CD4-positive, alpha-beta T cell treated with Interleukin-6 for 4 hours (primary cell): ENCODE measurements around the gene RAX.
A peak's percentile ranks its signal among the peaks of the same experiment; 100 is the strongest.

Experiments
- DNase-seq: peaks from one replicate; pipeline ENCODE4 v3.0.0-alpha.2; 2020; ENCODE audit warnings: mixed read lengths

The RAX gene

GRCh38 chr18:59272891-59273758, at the start of gene RAX:
Gene RAX, minus strand, starts transcription at chr18:59273454. Its CDS starts 248 bp downstream, at chr18:59273206.
- DNase-seq: no peak

GRCh38 chr18:59318460-59319050, 45.3 kb upstream of the RAX start, which contains the start of gene CPLX4:
Gene CPLX4, minus strand, starts transcription at chr18:59318649. Its CDS starts 187 bp downstream, at chr18:59318462.
- no peak for DNase-seq

- no peak for DNase-seq
These were observed 38.4 kb upstream of the RAX start for GRCh38 chr18:59311631-59312030.

- no peak for DNase-seq
These were observed 35.6 kb upstream of the RAX start for GRCh38 chr18:59308938-59309260.

GRCh38 chr18:59308248-59308937, 35.1 kb upstream of the RAX start:
- peak; percentile 71 for DNase-seq

- DNase-seq: no peak
These were observed 33.4 kb upstream of the RAX start for GRCh38 chr18:59306640-59307039.

GRCh38 chr18:59305295-59305694, 32.0 kb upstream of the RAX start:
- no peak for DNase-seq

- DNase-seq: no peak
These were observed 30.5 kb upstream of the RAX start for GRCh38 chr18:59303656-59304195.

GRCh38 chr18:59303006-59303405, 29.8 kb upstream of the RAX start:
- DNase-seq: no peak

GRCh38 chr18:59301929-59302328, 28.7 kb upstream of the RAX start:
- DNase-seq: no peak

- no peak for DNase-seq
These were observed 27.5 kb upstream of the RAX start for GRCh38 chr18:59300676-59301285.

- DNase-seq: no peak
These were observed 25.6 kb upstream of the RAX start for GRCh38 chr18:59298871-59299270.

- DNase-seq: no peak
These were observed 20.1 kb upstream of the RAX start for GRCh38 chr18:59293317-59293716.

- DNase-seq: no peak
These were observed 13.1 kb upstream of the RAX start for GRCh38 chr18:59286341-59286740.

- no peak for DNase-seq
These were observed 9.1 kb upstream of the RAX start for GRCh38 chr18:59282341-59282740.

GRCh38 chr18:59279722-59280121, 6.5 kb upstream of the RAX start:
- DNase-seq: no peak

GRCh38 chr18:59279193-59279592, 5.9 kb upstream of the RAX start:
- DNase-seq: no peak

- DNase-seq: no peak
These were observed 5.5 kb upstream of the RAX start for GRCh38 chr18:59278793-59279192.

- no peak for DNase-seq
These were observed 2.8 kb upstream of the RAX start for GRCh38 chr18:59276047-59276446.

- no peak for DNase-seq
These were observed 2.2 kb upstream of the RAX start for GRCh38 chr18:59275406-59275949.

- DNase-seq: no peak
These were observed 1.3 kb upstream of the RAX start for GRCh38 chr18:59274533-59274928.

GRCh38 chr18:59273759-59274532, 692 bp upstream of the RAX start:
- DNase-seq: no peak
